DOHH2 (cell line): ENCODE results near the gene LIMS2.

ENCODE experiments used
- H3F3A ChIP-seq: fragments of 200-600 bp; sonication (generic), shearing (Covaris generic); 2 replicates; pipeline ENCODE4 v1.6.0; 2016; ENCODE audit warnings: antibody characterized with exemption, mild to moderate bottlenecking; ENCODE audit not compliant: control insufficient read depth, insufficient read depth
- H3K27ac ChIP-seq: fragments of 200-600 bp; sonication (generic); 2 replicates; pipeline ENCODE4 v1.5.1; 2014; ENCODE audit warnings: low read depth, mild to moderate bottlenecking, low read length, moderate library complexity
- H3K27me3 ChIP-seq: fragments of 200-600 bp; sonication (generic); 2 replicates; pipeline ENCODE4 v1.6.1; 2014; ENCODE audit warnings: mild to moderate bottlenecking, low read length, mixed read lengths; ENCODE audit not compliant: control insufficient read depth
- H3K36me3 ChIP-seq: fragments of 200-600 bp; sonication (generic); 2 replicates; pipeline ENCODE4 v1.6.1; 2014; ENCODE audit warnings: mild to moderate bottlenecking, low read length, moderate library complexity, mixed read lengths; ENCODE audit not compliant: control insufficient read depth
- H3K4me1 ChIP-seq: fragments of 200-600 bp; sonication (generic); 2 replicates; pipeline ENCODE4 v1.6.1; 2014; ENCODE audit warnings: mild to moderate bottlenecking, low read length, mixed read lengths; ENCODE audit not compliant: control insufficient read depth
- H3K4me2 ChIP-seq: fragments of 200-600 bp; sonication (generic); 2 replicates; pipeline ENCODE4 v1.6.0; 2014; ENCODE audit warnings: mild to moderate bottlenecking, low read length, moderate library complexity
- H3K4me3 ChIP-seq: fragments of 200-600 bp; sonication (generic); 2 replicates; pipeline ENCODE4 v1.5.1; 2014; ENCODE audit warnings: mild to moderate bottlenecking, low read length, mixed read lengths
- H3K79me2 ChIP-seq: fragments of 200-600 bp; sonication (generic); 2 replicates; pipeline ENCODE4 v1.6.1; 2014; ENCODE audit warnings: mild to moderate bottlenecking, low read length, mixed read lengths; ENCODE audit not compliant: control insufficient read depth
- H3K9me2 ChIP-seq: fragments of 200-600 bp; sonication (generic); replicated peaks from 2 replicates; pipeline ENCODE4 v1.6.1; 2014; ENCODE audit warnings: mild to moderate bottlenecking, low read length, mixed read lengths; ENCODE audit not compliant: control insufficient read depth
- H3K9me3 ChIP-seq: fragments of 200-600 bp; sonication (generic); 2 replicates; pipeline ENCODE4 v1.6.1; 2014; ENCODE audit warnings: antibody characterized with exemption, low read length, mixed read lengths; ENCODE audit not compliant: control insufficient read depth, insufficient read depth
- H4K20me1 ChIP-seq: fragments of 200-600 bp; sonication (generic); 2 replicates; pipeline ENCODE4 v1.6.0; 2014; ENCODE audit warnings: low read depth, mild to moderate bottlenecking, antibody characterized with exemption, low read length, moderate library complexity; ENCODE audit not compliant: control insufficient read depth, insufficient read depth
- CTCF ChIP-seq: fragments of 200-600 bp; sonication (generic); IDR thresholded peaks from one replicate; pipeline ENCODE4 v1.5.1; 2014; ENCODE audit warnings: antibody characterized with exemption, mild to moderate bottlenecking, low read depth, low read length; ENCODE audit not compliant: poor library complexity, severe bottlenecking
- EZH2phosphoT487 ChIP-seq: fragments of 200-600 bp; sonication (generic); IDR thresholded peaks from 2 replicates; pipeline ENCODE4 v1.6.1; 2017; ENCODE audit warnings: borderline replicate concordance, mild to moderate bottlenecking, antibody characterized with exemption, low read length, moderate library complexity, mixed read lengths

Gene LIMS2

GRCh38 chr2:127662937-127663565 lies 12.3 kb downstream of the LIMS2 start:
- no peaks in the 10 kb centered on the region for H3K9me3 ChIP-seq
- no peak for TF ChIP-seq EZH2phosphoT487
- TF ChIP-seq CTCF, result no peak
- no peaks in the 10 kb centered on the region for H3K9me2 ChIP-seq
- H3K4me2 ChIP-seq, result no peak overlapping the region
- H3K27ac ChIP-seq, result no peak overlapping the region
- peaks cover 14% of the 10 kb centered on the region; the same call in 1 of the 2 replicates for H3K27me3 ChIP-seq
- no peaks in the 10 kb centered on the region for H3K36me3 ChIP-seq
- no peaks in the 10 kb centered on the region for H3K4me1 ChIP-seq
- no peak overlapping the region for H3K4me3 ChIP-seq
- H4K20me1 ChIP-seq, result no peaks in the 10 kb centered on the region
- H3F3A ChIP-seq, result no peaks in the 10 kb centered on the region
- H3K79me2 ChIP-seq, result no peaks in the 10 kb centered on the region

GRCh38 chr2:127661949-127662510 lies 13.3 kb downstream of the LIMS2 start:
- H3K9me2 ChIP-seq, result no peaks in the 10 kb centered on the region
- TF ChIP-seq EZH2phosphoT487 (no peak), CTCF (no peak)
- no peaks in the 10 kb centered on the region for H3K4me1 ChIP-seq
- no peak overlapping the region for H3K4me2 ChIP-seq
- H3K27ac ChIP-seq, result no peak overlapping the region
- H3K27me3 ChIP-seq, result peaks cover 14% of the 10 kb centered on the region; the same call in 1 of the 2 replicates
- H3K36me3 ChIP-seq, result no peaks in the 10 kb centered on the region
- no peaks in the 10 kb centered on the region for H4K20me1 ChIP-seq
- H3K79me2 ChIP-seq, result no peaks in the 10 kb centered on the region
- H3K9me3 ChIP-seq, result no peaks in the 10 kb centered on the region
- H3K4me3 ChIP-seq, result no peak overlapping the region
- no peaks in the 10 kb centered on the region for H3F3A ChIP-seq

GRCh38 chr2:127661072-127661649 lies 14.2 kb downstream of the LIMS2 start:
- H3K9me2 ChIP-seq, result no peaks in the 10 kb centered on the region
- H3F3A ChIP-seq, result no peaks in the 10 kb centered on the region
- no peak overlapping the region for H3K4me3 ChIP-seq
- TF ChIP-seq EZH2phosphoT487 (no peak), CTCF (no peak)
- no peaks in the 10 kb centered on the region for H3K79me2 ChIP-seq
- H3K36me3 ChIP-seq, result no peaks in the 10 kb centered on the region
- H3K4me1 ChIP-seq, result no peaks in the 10 kb centered on the region
- peaks cover 11% of the 10 kb centered on the region; the same call in 1 of the 2 replicates for H3K27me3 ChIP-seq
- no peaks in the 10 kb centered on the region for H4K20me1 ChIP-seq
- H3K27ac ChIP-seq, result no peak overlapping the region
- no peak overlapping the region for H3K4me2 ChIP-seq
- no peaks in the 10 kb centered on the region for H3K9me3 ChIP-seq
